K562 (cell line): ENCODE data around the gene SRD5A1. TPM values are rescaled to one million over a fixed set of nuclear protein-coding genes. Genes with fewer than 3 reads are reported as not detected.
A peak's percentile ranks its signal among the peaks of the same experiment; 100 is the strongest.

Experiments used
- ATAC-seq: fragments of 200-7000 bp; cut with Tn5 transposase; 3 replicates; pipeline ENCODE4 v1.9.1; 2020; ENCODE audit warnings: moderate library complexity
- BruUV-seq: library from RNA; stranded (reverse); fragments of 400-500 nt; replicated peaks from 2 replicates; lab custom pipeline; 2021; lab: Mats Ljungman, UMichigan
- CTCF ChIA-PET: fragments of 300-600 bp; formaldehyde crosslinking; extraction: SDS; loops from one replicate; lab custom pipeline; 2021; ENCODE audit warnings: low intra/inter-chr PET ratio; lab: Yijun Ruan, JAX
- POLR2A ChIA-PET: fragments of 300-600, 350-650 bp; sonication (Branson Sonifier 250); formaldehyde crosslinking; extraction: SDS; loops from one replicate; lab custom pipeline; 2021; ENCODE audit warnings: antibody characterized with exemption, inconsistent platforms; lab: Yijun Ruan, JAX
- DNase-seq, 4 experiments: peaks; one replicate each; pipeline versions ENCODE4 v3.0.0 to v3.0.0-alpha.2; 2011 to 2018; ENCODE audit warnings: low spot score in 3 of 4, mixed read lengths in 3 of 4; ENCODE audit errors: extremely low read depth in 1 of 4
- FAIRE-seq: peaks from 2 replicates; lab custom pipeline; 2011; peaks lifted over from hg19 to GRCh38; lab: Jason Lieb, UNC
- H2AFZ ChIP-seq: 2 replicates; pipeline ENCODE4 v1.6.0; 2011; ENCODE audit warnings: low read depth, low read length, control low read depth, inconsistent platforms
- H3K27ac ChIP-seq: fragments of 200-600 bp; 3 replicates; pipeline ENCODE4 v1.8.0; 2011; ENCODE audit warnings: low read depth, mild to moderate bottlenecking, control low read depth, inconsistent platforms, low read length, moderate library complexity, mixed read lengths; ENCODE audit errors: extremely low read depth
- H3K27me3 ChIP-seq, 2 experiments: fragments of 300-600 bp in 1 of 2; 2 replicates in 1 of 2; 3 replicates in 1 of 2; pipeline versions ENCODE4 v1.6.0 to v1.8.0; 2011; ENCODE audit warnings: inconsistent platforms in 2 of 2, low read length in 2 of 2, mild to moderate bottlenecking in 1 of 2, mixed read lengths in 1 of 2, moderate library complexity in 1 of 2; ENCODE audit not compliant: control insufficient read depth in 2 of 2, insufficient read depth in 2 of 2
- H3K36me3 ChIP-seq: fragments of 300-600 bp; 3 replicates; pipeline ENCODE4 v1.8.0; 2011; ENCODE audit warnings: mild to moderate bottlenecking, low read length, inconsistent platforms; ENCODE audit not compliant: control insufficient read depth, insufficient read depth
- H3K4me1 ChIP-seq, 2 experiments: fragments of 200-600 bp in 1 of 2; replicated peaks in 1 of 2; 2 replicates in 1 of 2; 3 replicates in 1 of 2; pipeline versions ENCODE4 v1.5.1 to v1.8.0; 2011; ENCODE audit warnings: inconsistent platforms in 2 of 2, low read length in 2 of 2, mild to moderate bottlenecking in 1 of 2, mixed read lengths in 1 of 2, moderate library complexity in 1 of 2; ENCODE audit not compliant: control insufficient read depth in 2 of 2, insufficient read depth in 2 of 2
- H3K4me2 ChIP-seq: 2 replicates; pipeline ENCODE4 v1.6.1; 2011; ENCODE audit warnings: low read length, control low read depth, inconsistent platforms, mixed read lengths; ENCODE audit not compliant: insufficient read depth
- H3K4me3 ChIP-seq: fragments of 200-600 bp; sonication (generic), shearing (Covaris generic); 2 replicates; pipeline ENCODE4 v1.5.1; 2016; ENCODE audit warnings: control low read depth, inconsistent platforms
- H3K79me2 ChIP-seq: fragments of 200-600 bp; 3 replicates; pipeline ENCODE4 v1.8.0; 2011; ENCODE audit warnings: low read length, inconsistent platforms; ENCODE audit not compliant: control insufficient read depth, insufficient read depth
- H3K9ac ChIP-seq, 2 experiments: 2 replicates each; pipeline versions ENCODE4 v1.6.0 to v1.6.1; 2011; ENCODE audit warnings: low read depth in 2 of 2, low read length in 2 of 2, control low read depth in 1 of 2, inconsistent platforms in 1 of 2, mild to moderate bottlenecking in 1 of 2, mixed read lengths in 1 of 2; ENCODE audit not compliant: insufficient read depth in 1 of 2
- H3K9me1 ChIP-seq: one replicate; pipeline ENCODE4 v1.6.0; 2011; ENCODE audit warnings: inconsistent platforms, mild to moderate bottlenecking, low read length, moderate library complexity; ENCODE audit not compliant: control insufficient read depth, insufficient read depth
- H3K9me3 ChIP-seq: replicated peaks from 2 replicates; pipeline ENCODE4 v1.5.1; 2011; ENCODE audit warnings: low read depth, low read length, inconsistent platforms; ENCODE audit not compliant: control insufficient read depth, insufficient read depth
- H4K20me1 ChIP-seq: replicated peaks from 2 replicates; pipeline ENCODE4 v1.6.1; 2011; ENCODE audit warnings: low read length, inconsistent platforms, mixed read lengths; ENCODE audit not compliant: control insufficient read depth, insufficient read depth
- BCOR ChIP-seq: fragments of 450-650 bp; IDR thresholded peaks from 2 replicates; pipeline ENCODE4 v1.6.1; 2016
- CGGBP1 ChIP-seq: fragments of 250-450 bp; sonication (Bioruptor Pico); IDR thresholded peaks from 2 replicates; pipeline ENCODE4 v1.9.0; 2021; ENCODE audit warnings: mild to moderate bottlenecking
- FOXA3 ChIP-seq, 2 experiments: fragments of 450-650 bp in 1 of 2; sonication (generic) in 1 of 2; formaldehyde crosslinking; IDR thresholded peaks in 1 of 2; conservative IDR thresholded peaks in 1 of 2; 2 replicates each; pipeline versions ENCODE4 v1.4.0 to v1.8.0; 2020 to 2022; ENCODE audit warnings: mild to moderate bottlenecking in 2 of 2, missing genetic modification reagents in 1 of 2
- JUN ChIP-seq, 2 experiments: sonication (generic) in 1 of 2; formaldehyde crosslinking in 1 of 2; IDR thresholded peaks; 2 replicates each; pipeline versions ENCODE4 v1.6.1 to v1.8.0; 2012 to 2022; ENCODE audit warnings: borderline replicate concordance in 2 of 2, mild to moderate bottlenecking in 2 of 2, improper control_type of control experiment in 1 of 2, low read depth in 1 of 2, low read length in 1 of 2, missing genetic modification reagents in 1 of 2
- RBM25 ChIP-seq: fragments of 200-400 bp; formaldehyde crosslinking; IDR thresholded peaks from 2 replicates; pipeline ENCODE4 v1.6.1; 2018; ENCODE audit warnings: low read length, low read depth, moderate library complexity; ENCODE audit not compliant: severe bottlenecking
- RNF2 ChIP-seq: sonication (generic); IDR thresholded peaks from 2 replicates; pipeline ENCODE4 v1.6.1; 2016
- TEAD4 ChIP-seq, 2 experiments: sonication (generic) in 1 of 2; formaldehyde crosslinking in 1 of 2; IDR thresholded peaks; 2 replicates each; pipeline versions ENCODE4 v1.6.1 to v1.8.0; 2012 to 2022; ENCODE audit warnings: borderline replicate concordance in 1 of 2, inconsistent platforms in 1 of 2, low read length in 1 of 2, mild to moderate bottlenecking in 1 of 2, missing genetic modification reagents in 1 of 2
- USF1 ChIP-seq: sonication (generic); formaldehyde crosslinking; IDR thresholded peaks from 2 replicates; pipeline ENCODE4 v1.9.0; 2022; ENCODE audit warnings: mild to moderate bottlenecking, missing genetic modification reagents
- ZNF140 ChIP-seq: fragments of 250-450 bp; sonication (Bioruptor Pico); IDR thresholded peaks from 2 replicates; pipeline ENCODE4 v1.8.0; 2021; ENCODE audit warnings: moderate library complexity, mild to moderate bottlenecking, inconsistent platforms
- WGBS: fragments of 100-300 bp; shearing (Covaris generic); methylation state at CpG from one replicate; pipeline ENCODE4 v1.1.6; 2016; ENCODE audit warnings: low coverage, mixed read lengths; ENCODE audit not compliant: insufficient coverage; ENCODE audit errors: missing lambda C conversion rate; 5-methylcytosine and 5-hydroxymethylcytosine counted together
- in situ Hi-C: fragments of 300-500 bp; cut with MboI; formaldehyde crosslinking; loops from 4 replicates; pipeline ENCODE4 v1.15.0; 2018; ENCODE audit warnings: inconsistent platforms, mixed read lengths
- intact Hi-C: fragments of 100-400 bp; cut with micrococcal nuclease; formaldehyde crosslinking; loops from 2 replicates; pipeline ENCODE4 v1.14.2; 2022
- polyA plus RNA-seq, 8 experiments: library from polyadenylated mRNA; depleted of rRNA in 4 of 8; stranded (reverse) in 5 of 8; unstranded in 3 of 8; fragments of >200 nt; fragmentation: Nextera tagmentation in 2 of 8; fragmentation: Illumina TruSeq in 1 of 8; extraction: Ambion mirVana in 2 of 8; extraction: Trizol in 1 of 8; gene quantifications; 2 replicates each; pipeline versions ENCODE4 v1.2.1 to v1.2.3, GENCODE V29; 2011 to 2014; ENCODE audit warnings: inconsistent platforms in 1 of 8, missing spikeins in 1 of 8
- total RNA-seq, 7 experiments: library from RNA; depleted of rRNA in 6 of 7; stranded (reverse); fragments of >200 nt in 6 of 7; fragmentation: Illumina TruSeq in 2 of 7; extraction: Trizol in 2 of 7; gene quantifications; 2 replicates each; pipeline versions ENCODE4 v1.2.1 to v1.2.3, GENCODE V29; 2011 to 2021; ENCODE audit warnings: low replicate concordance in 1 of 7

The SRD5A1 gene
- total and polyA plus RNA-seq, 9 of the 15 experiments (the other 6 are each of a cell fraction or from before 2014, with no cell fraction given): 1.3 to 22.6 (median 8.1) TPM

- H3K4me3 ChIP-seq: no peak overlapping the region
- TF ChIP-seq FOXA3 (CRISPR knock-in tag; conservative IDR thresholded peaks at IDR 0.05 in 1 of 2, IDR thresholded peaks at IDR 0.05 in 1 of 2): 0 out of 4 replicates have a peak, but pooled peaks of 1 of the 2 experiments have one; percentile 31
- no peak for TF ChIP-seq TEAD4 (IDR thresholded peaks at IDR 0.05; ENCODE audit: low read length)
- 0 out of 2 replicates have a peak, but pooled peaks have one; percentile 67 for TF ChIP-seq TEAD4 (CRISPR knock-in tag; IDR thresholded peaks at IDR 0.05; ENCODE audit: borderline replicate concordance)
- peak; percentile 41 for TF ChIP-seq USF1 (CRISPR knock-in tag)
- TF ChIP-seq JUN (IDR thresholded peaks at IDR 0.05; ENCODE audit: borderline replicate concordance, low read depth, low read length): no peak
- TF ChIP-seq JUN (CRISPR knock-in tag; IDR thresholded peaks at IDR 0.05; ENCODE audit: borderline replicate concordance): 0 out of 2 replicates have a peak, but pooled peaks have one; percentile 36
- no peak for TF ChIP-seq ZNF140 (CRISPR knock-in tag)
- TF ChIP-seq CGGBP1 (CRISPR knock-in tag): no peak
- TF ChIP-seq RBM25: peak; percentile 73
- TF ChIP-seq RNF2: no peak
- peak; percentile 69; the same call in 1 of the 2 replicates for TF ChIP-seq BCOR
- H4K20me1 ChIP-seq: peaks cover 13% of the 10 kb centered on the region
- H3K4me1 ChIP-seq: peaks cover 12 to 23% of the 10 kb centered on the region in 2 experiments; a peak in 4 of 5 replicates
- DNase-seq (no peak), FAIRE-seq (peak; percentile 62), ATAC-seq (no peak)
- ChIA-PET CTCF (no interaction called here), POLR2A (interaction anchor here (0.6 kb wide), 1 partner anchor 358 kb away, joined by 5 read pairs; no protein-coding TSS in a partner anchor)
- no peak overlapping the region for H2AFZ ChIP-seq
- peaks cover 17% of the 10 kb centered on the region for H3K79me2 ChIP-seq
- in situ Hi-C loops (no loop called here), intact Hi-C loops (loop anchor here (10.0 kb wide), 1 partner anchor 336 kb away; the partner anchor contains the start of gene MED10)
- BruUV-seq: no TSS peak
- H3K9ac ChIP-seq: no peak overlapping the region
- peaks cover 4% of the 10 kb centered on the region; the same call in 1 of the 3 replicates for H3K36me3 ChIP-seq
- peaks cover 0 to 4% of the 10 kb centered on the region in 2 experiments; a peak in 1 of 5 replicates for H3K27me3 ChIP-seq
- H3K9me3 ChIP-seq: no peaks in the 10 kb centered on the region
- 65% methylated on average over 13 of the region's 13 CpGs for WGBS
- no peak overlapping the region for H3K4me2 ChIP-seq
- H3K27ac ChIP-seq: no peak overlapping the region
- H3K9me1 ChIP-seq: no peaks in the 10 kb centered on the region
Observed at GRCh38 chr5:6710551-6711318, 77.5 kb downstream of the SRD5A1 start.
